Endodermal cell (in vitro differentiated cells): ENCODE measurements around the gene LRMDA. TPM values are rescaled to one million over a fixed set of nuclear protein-coding genes. Genes with fewer than 3 reads are reported as not detected.

Source experiments
- DNase-seq: peaks from one replicate; pipeline ENCODE4 v3.0.0-alpha.2; 2017
- H3K27ac ChIP-seq: 2 replicates; pipeline ENCODE4 v1.5.1; 2013; ENCODE audit warnings: mild to moderate bottlenecking, low read depth, low read length, moderate library complexity
- H3K27me3 ChIP-seq: 2 replicates; pipeline ENCODE4 v1.6.1; 2013; ENCODE audit warnings: mild to moderate bottlenecking, low read length, moderate library complexity; ENCODE audit not compliant: insufficient read depth, control insufficient read depth, poor library complexity, severe bottlenecking
- H3K36me3 ChIP-seq: 2 replicates; pipeline ENCODE4 v1.7.0; 2013; ENCODE audit warnings: mild to moderate bottlenecking, low read length, moderate library complexity; ENCODE audit not compliant: control insufficient read depth, insufficient read depth
- H3K4me1 ChIP-seq: one replicate; pipeline ENCODE4 v1.7.0; 2013; ENCODE audit warnings: low read length; ENCODE audit not compliant: control insufficient read depth, insufficient read depth
- H3K4me3 ChIP-seq: 2 replicates; pipeline ENCODE4 v1.5.1; 2013; ENCODE audit warnings: mild to moderate bottlenecking, low read length, moderate library complexity
- H3K9ac ChIP-seq: 2 replicates; pipeline ENCODE4 v1.6.1; 2013; ENCODE audit warnings: mild to moderate bottlenecking, low read length, moderate library complexity; ENCODE audit not compliant: poor library complexity, severe bottlenecking; ENCODE audit errors: extremely low read depth
- H3K9me3 ChIP-seq: 2 replicates; pipeline ENCODE4 v1.6.1; 2013; ENCODE audit warnings: mild to moderate bottlenecking, low read length, moderate library complexity; ENCODE audit not compliant: control insufficient read depth
- H3K27ac Mint-ChIP-seq: 2 replicates; pipeline ENCODE4 v1.8.0; 2020; ENCODE audit warnings: mixed read lengths
- H3K27me3 Mint-ChIP-seq: 2 replicates; pipeline ENCODE4 v1.8.0; 2021; ENCODE audit warnings: mild to moderate bottlenecking, mixed read lengths; ENCODE audit not compliant: insufficient read depth
- H3K36me3 Mint-ChIP-seq: 2 replicates; pipeline ENCODE4 v1.8.0; 2020; ENCODE audit warnings: low read depth, mixed read lengths
- H3K4me1 Mint-ChIP-seq: 2 replicates; pipeline ENCODE4 v1.8.0; 2020; ENCODE audit warnings: mixed read lengths
- H3K4me3 Mint-ChIP-seq: 2 replicates; pipeline ENCODE4 v1.8.0; 2020; ENCODE audit warnings: mild to moderate bottlenecking, moderate library complexity, mixed read lengths
- H3K9me3 Mint-ChIP-seq: 2 replicates; pipeline ENCODE4 v1.8.0; 2020; ENCODE audit warnings: mild to moderate bottlenecking, mixed read lengths
- WGBS, 2 experiments: methylation state at CpG; one replicate each; pipeline versions ENCODE4 v1.1.5 to v1.1.7; 2013; ENCODE audit warnings: missing lambda C conversion rate in 2 of 2, mixed read lengths in 1 of 2; ENCODE audit not compliant: insufficient coverage in 1 of 2, insufficient read length in 1 of 2; 5-methylcytosine and 5-hydroxymethylcytosine counted together
- total RNA-seq, 2 donors: library from RNA; stranded (reverse); fragmentation: NEBNext Ultra II Directional in 1 of 2; extraction: Animal tissue kit (Norgen Biotek cat#: 25700) in 1 of 2; gene quantifications; 2 replicates in 1 of 2; 3 replicates in 1 of 2; pipeline ENCODE4 v1.2.1, GENCODE V29; 2021
- TF ChIP-seq, protein P1 (sequence below): fragments of 200-600 bp; sonication (generic); conservative IDR thresholded peaks from 2 replicates; pipeline ENCODE4 v1.5.0; 2021; ENCODE audit warnings: antibody characterized with exemption, mild to moderate bottlenecking

LRMDA gene
- total RNA-seq, 2 donors from 2014 or later, result 1.7 to 5.1 TPM

GRCh38 chr10:76315240-76315639 is 883.8 kb downstream of the LRMDA start:
- no peaks in the 10 kb centered on the region for H3K36me3 ChIP-seq
- WGBS, 2 experiments, result 92% methylated on average over 8 to 14 of the region's 14 CpGs
- no peaks in the 10 kb centered on the region for H3K4me1 ChIP-seq
- no peak overlapping the region for H3K4me3 ChIP-seq
- DNase-seq, result peak; percentile 55
- Mint-ChIP-seq H3K36me3 (no peaks in the 10 kb centered on the region), H3K4me3 (no peak overlapping the region), H3K9me3 (no peaks in the 10 kb centered on the region), H3K27me3 (no peaks in the 10 kb centered on the region), H3K4me1 (no peaks in the 10 kb centered on the region), H3K27ac (no peak overlapping the region)
- no peaks in the 10 kb centered on the region for H3K9me3 ChIP-seq
- H3K9ac ChIP-seq, result no peak overlapping the region
- TF ChIP-seq, protein P1, sequence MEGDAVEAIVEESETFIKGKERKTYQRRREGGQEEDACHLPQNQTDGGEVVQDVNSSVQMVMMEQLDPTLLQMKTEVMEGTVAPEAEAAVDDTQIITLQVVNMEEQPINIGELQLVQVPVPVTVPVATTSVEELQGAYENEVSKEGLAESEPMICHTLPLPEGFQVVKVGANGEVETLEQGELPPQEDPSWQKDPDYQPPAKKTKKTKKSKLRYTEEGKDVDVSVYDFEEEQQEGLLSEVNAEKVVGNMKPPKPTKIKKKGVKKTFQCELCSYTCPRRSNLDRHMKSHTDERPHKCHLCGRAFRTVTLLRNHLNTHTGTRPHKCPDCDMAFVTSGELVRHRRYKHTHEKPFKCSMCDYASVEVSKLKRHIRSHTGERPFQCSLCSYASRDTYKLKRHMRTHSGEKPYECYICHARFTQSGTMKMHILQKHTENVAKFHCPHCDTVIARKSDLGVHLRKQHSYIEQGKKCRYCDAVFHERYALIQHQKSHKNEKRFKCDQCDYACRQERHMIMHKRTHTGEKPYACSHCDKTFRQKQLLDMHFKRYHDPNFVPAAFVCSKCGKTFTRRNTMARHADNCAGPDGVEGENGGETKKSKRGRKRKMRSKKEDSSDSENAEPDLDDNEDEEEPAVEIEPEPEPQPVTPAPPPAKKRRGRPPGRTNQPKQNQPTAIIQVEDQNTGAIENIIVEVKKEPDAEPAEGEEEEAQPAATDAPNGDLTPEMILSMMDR, result peak; percentile 42
- no peaks in the 10 kb centered on the region for H3K27me3 ChIP-seq
- H3K27ac ChIP-seq, result no peak overlapping the region

- Mint-ChIP-seq H3K36me3 (no peaks in the 10 kb centered on the region), H3K27me3 (no peaks in the 10 kb centered on the region), H3K4me1 (no peaks in the 10 kb centered on the region), H3K9me3 (no peaks in the 10 kb centered on the region), H3K27ac (no peak overlapping the region), H3K4me3 (no peak overlapping the region)
- no peak for DNase-seq
- H3K27ac ChIP-seq, result no peak overlapping the region
- H3K4me3 ChIP-seq, result no peak overlapping the region
- no peaks in the 10 kb centered on the region for H3K36me3 ChIP-seq
- H3K4me1 ChIP-seq, result no peaks in the 10 kb centered on the region
- WGBS, 2 experiments, result 93 to 100% methylated on average over 9 to 12 of the region's 12 CpGs
- H3K27me3 ChIP-seq, result no peaks in the 10 kb centered on the region
- H3K9me3 ChIP-seq, result no peaks in the 10 kb centered on the region
- TF ChIP-seq, protein P1, result no peak
- H3K9ac ChIP-seq, result no peak overlapping the region
Observed at GRCh38 chr10:76316234-76316633, 884.8 kb downstream of the LRMDA start.

DNA sequence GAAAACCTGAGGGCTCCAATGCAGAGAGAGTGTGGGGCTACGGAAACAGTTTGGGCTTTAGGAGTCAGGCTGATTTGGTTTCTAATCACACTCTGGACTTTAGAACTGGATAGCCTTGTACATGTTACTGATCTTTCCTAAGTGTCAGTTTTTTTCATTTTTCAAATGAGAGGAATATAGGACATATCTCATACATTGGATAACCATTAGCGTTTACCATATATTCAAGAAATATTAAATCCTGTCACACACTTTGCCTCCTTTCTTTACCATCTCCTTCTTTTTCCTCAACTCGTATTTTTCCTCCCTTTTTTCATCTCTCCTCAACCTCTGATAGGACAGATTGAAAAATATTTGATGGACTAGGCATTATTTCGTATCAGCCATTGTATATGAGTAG is 885.7 kb downstream of the LRMDA start:
- H3K4me1 Mint-ChIP-seq, result no peaks in the 10 kb centered on the region
- Histone ChIP-seq H3K36me3 (no peaks in the 10 kb centered on the region), H3K4me1 (no peaks in the 10 kb centered on the region), H3K9me3 (no peaks in the 10 kb centered on the region), H3K9ac (no peak overlapping the region), H3K4me3 (no peak overlapping the region), H3K27ac (no peak overlapping the region), H3K27me3 (no peaks in the 10 kb centered on the region)
- no peak overlapping the region for H3K27ac Mint-ChIP-seq
- no peaks in the 10 kb centered on the region for H3K36me3 Mint-ChIP-seq
- TF ChIP-seq, protein P1, result no peak
- no peak overlapping the region for H3K4me3 Mint-ChIP-seq
- no peaks in the 10 kb centered on the region for H3K9me3 Mint-ChIP-seq
- 89 to 100% methylated on average over 2 to 3 of the region's 4 CpGs for WGBS, 2 experiments
- H3K27me3 Mint-ChIP-seq, result no peaks in the 10 kb centered on the region
- DNase-seq, result no peak
